GM19240 (cell line): ENCODE data around the gene LRP2.

Source experiments
- DNase-seq: peaks from one replicate; pipeline ENCODE4 v3.0.0; 2011; ENCODE audit warnings: low spot score; ENCODE audit not compliant: insufficient read length

Gene LRP2

GRCh38 chr2:169091761-169092519 is 270.4 kb downstream of the LRP2 start:
- DNase-seq, result no peak

GRCh38 chr2:169091256-169091655 is 271.1 kb downstream of the LRP2 start:
- no peak for DNase-seq

- DNase-seq, result no peak
Observed at GRCh38 chr2:169090133-169090820, 272.1 kb downstream of the LRP2 start.

GRCh38 chr2:169089182-169089581 is 273.2 kb downstream of the LRP2 start:
- DNase-seq, result no peak

GRCh38 chr2:169087757-169088379 is 274.5 kb downstream of the LRP2 start:
- DNase-seq, result no peak

GRCh38 chr2:169086893-169087467 is 275.4 kb downstream of the LRP2 start:
- DNase-seq, result no peak

- DNase-seq, result no peak
Observed at GRCh38 chr2:169082995-169083394, 279.3 kb downstream of the LRP2 start.

GRCh38 chr2:169081551-169081950 is 280.8 kb downstream of the LRP2 start:
- no peak for DNase-seq

- no peak for DNase-seq
Observed at GRCh38 chr2:169080250-169081069, 281.9 kb downstream of the LRP2 start.

- no peak for DNase-seq
Observed at GRCh38 chr2:169077674-169078240, 284.6 kb downstream of the LRP2 start.
